ENCODE measurements around the gene CLDN7. TPM values are rescaled to one million over a fixed set of nuclear protein-coding genes. Genes with fewer than 3 reads are reported as not detected.

Gene CLDN7
- total RNA-seq, 6 experiments from 2014 or later: 0.43 to 3.0 (median 1.7) TPM

DNA sequence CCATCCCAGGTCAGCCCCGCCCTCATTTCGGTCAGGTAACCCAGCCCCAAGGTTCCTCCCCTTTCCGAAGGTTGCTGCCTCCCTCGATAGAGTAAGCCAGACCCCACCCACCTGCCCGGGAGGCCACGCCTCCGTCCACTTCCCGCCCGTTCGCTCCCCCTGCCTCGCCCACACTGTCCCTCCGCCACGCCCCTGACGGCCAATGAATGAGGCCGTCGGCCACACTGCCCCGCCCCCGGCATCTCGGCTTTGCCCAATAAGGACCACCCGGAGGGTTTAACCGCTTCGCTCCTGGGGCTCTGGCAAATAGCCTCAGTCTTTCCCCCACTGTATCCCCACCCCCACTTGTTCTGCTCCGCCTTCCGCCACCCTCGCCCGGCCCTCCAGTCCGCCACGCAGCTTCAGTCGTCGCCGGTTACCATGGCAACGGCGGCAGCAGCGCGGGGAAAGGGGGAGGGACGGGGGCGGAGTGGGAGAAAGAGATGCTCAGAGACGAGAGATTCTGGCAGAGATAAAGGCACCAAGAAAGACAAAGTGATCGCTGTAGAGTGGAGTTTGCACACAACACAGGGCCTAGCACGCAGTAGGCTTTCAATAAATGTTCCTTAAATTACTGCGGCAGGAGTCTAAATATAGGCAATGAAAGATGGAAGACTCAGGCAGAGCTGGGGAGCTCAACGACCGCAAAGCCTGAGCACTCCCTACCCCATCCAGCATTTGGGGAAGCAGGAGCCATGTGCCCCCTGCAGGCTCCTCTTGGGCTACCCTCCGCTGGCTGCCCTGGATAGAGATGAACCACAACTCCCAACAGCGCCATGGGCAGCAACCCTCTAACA is 47.8 kb downstream of the CLDN7 start:
- Mint-ChIP-seq H3K4me3 (peak overlapping the region; percentile 88), H3K27ac (peak overlapping the region; percentile 96), H3K27me3 (ENCODE audit: insufficient read depth) (peaks cover 14% of the 10 kb centered on the region), H3K4me1 (ENCODE audit: low read depth) (peaks cover 75% of the 10 kb centered on the region), H3K9me3 (no peaks in the 10 kb centered on the region), H3K36me3 (ENCODE audit: low read depth) (peaks cover 7% of the 10 kb centered on the region)
- TF ChIP-seq CTCF (IDR thresholded peaks at IDR 0.05): peak; percentile 72
- DNase-seq: peak; percentile 94

DNA sequence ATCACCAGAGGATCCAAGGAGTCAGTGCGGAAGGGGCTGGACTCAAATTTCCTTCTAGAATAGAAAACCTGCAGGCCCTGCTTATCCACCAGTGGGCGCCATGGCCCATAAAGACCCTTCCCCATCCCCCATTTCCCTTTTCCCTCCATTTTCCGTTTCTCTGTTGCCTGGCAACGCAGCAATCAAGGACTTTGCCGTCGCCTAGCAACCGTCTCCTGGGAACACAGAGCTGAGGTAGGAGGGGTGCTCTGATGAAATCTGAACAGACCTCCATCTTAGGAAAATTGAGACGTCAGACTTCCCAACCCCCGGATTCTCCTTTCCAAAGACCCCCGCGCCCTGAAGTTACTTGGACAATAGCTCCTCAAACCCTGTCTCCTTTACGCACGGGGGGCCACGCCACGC is 48.4 kb downstream of the CLDN7 start:
- Mint-ChIP-seq H3K36me3 (ENCODE audit: low read depth) (peaks cover 7% of the 10 kb centered on the region), H3K9me3 (no peaks in the 10 kb centered on the region), H3K27ac (peak overlapping the region; percentile 96), H3K4me3 (peak overlapping the region; percentile 88), H3K27me3 (ENCODE audit: insufficient read depth) (peaks cover 12% of the 10 kb centered on the region), H3K4me1 (ENCODE audit: low read depth) (peaks cover 69% of the 10 kb centered on the region)
- peak; percentile 67 for DNase-seq
- TF ChIP-seq CTCF (IDR thresholded peaks at IDR 0.05): peak; percentile 72

- peak overlapping the region; percentile 27 for H3K27ac Mint-ChIP-seq
- H3K27me3 Mint-ChIP-seq (ENCODE audit: insufficient read depth): peaks cover 9% of the 10 kb centered on the region
- H3K9me3 Mint-ChIP-seq: no peaks in the 10 kb centered on the region
- H3K36me3 Mint-ChIP-seq (ENCODE audit: low read depth): peaks cover 7% of the 10 kb centered on the region
- peak overlapping the region; percentile 6; the same call in 1 of the 2 replicates for H3K4me3 Mint-ChIP-seq
- peaks cover 59% of the 10 kb centered on the region for H3K4me1 Mint-ChIP-seq (ENCODE audit: low read depth)
- no peak for DNase-seq
- TF ChIP-seq CTCF (IDR thresholded peaks at IDR 0.05): no peak
These were observed 50.6 kb downstream of the CLDN7 start for GRCh38 chr17:7211491-7212273.

Small RNA genes lying within 50 kb of the gene (microRNA-seq; reads per million reads assigned to microRNA genes)
- gene MIR324: 3,089 reads per million, percentile 84 among the genes with 10 or more reads in this experiment

Other genes starting within 250 kb of the CLDN7 start
- gene RNASEK, start 249.9 kb downstream of the CLDN7 start, total RNA-seq (2021; fragmentation: NEBNext Ultra II Directional; extraction: Animal tissue kit (Norgen Biotek cat#: 25700)): 100 to 1,000 TPM; 286 to 382 (median 343) TPM
- not detected for gene BCL6B, start 239.4 kb downstream of the CLDN7 start, total RNA-seq (2021; fragmentation: NEBNext Ultra II Directional; extraction: Animal tissue kit (Norgen Biotek cat#: 25700))
- gene SLC16A13, start 226.5 kb downstream of the CLDN7 start, total RNA-seq (2021; fragmentation: NEBNext Ultra II Directional; extraction: Animal tissue kit (Norgen Biotek cat#: 25700)): 1 to 10 TPM; 1.6 to 3.4 (median 1.9) TPM
- not detected for gene SLC16A11, start 218.4 kb downstream of the CLDN7 start, total RNA-seq (2021; fragmentation: NEBNext Ultra II Directional; extraction: Animal tissue kit (Norgen Biotek cat#: 25700))
- gene CLEC10A, start 182.2 kb downstream of the CLDN7 start, total RNA-seq (2021; fragmentation: NEBNext Ultra II Directional; extraction: Animal tissue kit (Norgen Biotek cat#: 25700)): not detected
- not detected for gene ASGR2, start 147.7 kb downstream of the CLDN7 start, total RNA-seq (2021; fragmentation: NEBNext Ultra II Directional; extraction: Animal tissue kit (Norgen Biotek cat#: 25700))
- gene ASGR1, start 83.1 kb downstream of the CLDN7 start, total RNA-seq (2021; fragmentation: NEBNext Ultra II Directional; extraction: Animal tissue kit (Norgen Biotek cat#: 25700)): 1 to 10 TPM in 2 of 6 experiments, under 1 TPM in 4; 0.71 to 1.4 (median 0.83) TPM
- 10 to 100 TPM; 27.8 to 34.3 (median 28.1) TPM for gene DLG4, start 42.6 kb downstream of the CLDN7 start, total RNA-seq (2021; fragmentation: NEBNext Ultra II Directional; extraction: Animal tissue kit (Norgen Biotek cat#: 25700))
- gene ACADVL, start 42.5 kb downstream of the CLDN7 start, total RNA-seq (2021; fragmentation: NEBNext Ultra II Directional; extraction: Animal tissue kit (Norgen Biotek cat#: 25700)): 100 to 1,000 TPM; 378 to 463 (median 405) TPM
- gene DVL2, start 28.0 kb downstream of the CLDN7 start, total RNA-seq (2021; fragmentation: NEBNext Ultra II Directional; extraction: Animal tissue kit (Norgen Biotek cat#: 25700)): 10 to 100 TPM; 24.9 to 29.1 (median 27.0) TPM
- 10 to 100 TPM; 57.0 to 75.0 (median 68.2) TPM for gene PHF23, start 23.0 kb downstream of the CLDN7 start, total RNA-seq (2021; fragmentation: NEBNext Ultra II Directional; extraction: Animal tissue kit (Norgen Biotek cat#: 25700))
- 100 to 1,000 TPM; 399 to 470 (median 426) TPM for gene GABARAP, start 20.0 kb downstream of the CLDN7 start, total RNA-seq (2021; fragmentation: NEBNext Ultra II Directional; extraction: Animal tissue kit (Norgen Biotek cat#: 25700))
- 100 to 1,000 TPM; 127 to 168 (median 146) TPM for gene CTDNEP1, start 10.7 kb downstream of the CLDN7 start, total RNA-seq (2021; fragmentation: NEBNext Ultra II Directional; extraction: Animal tissue kit (Norgen Biotek cat#: 25700))
- gene ELP5, start 10.3 kb downstream of the CLDN7 start, total RNA-seq (2021; fragmentation: NEBNext Ultra II Directional; extraction: Animal tissue kit (Norgen Biotek cat#: 25700)): 10 to 100 TPM; 28.7 to 36.1 (median 34.0) TPM
- gene SLC2A4, start 19.2 kb upstream of the CLDN7 start, total RNA-seq (2021; fragmentation: NEBNext Ultra II Directional; extraction: Animal tissue kit (Norgen Biotek cat#: 25700)): under 1 TPM in 5 of 6 experiments, not detected in 1; 0.07 to 0.09 (median 0.09) TPM
- not detected for gene YBX2, start 32.2 kb upstream of the CLDN7 start, total RNA-seq (2021; fragmentation: NEBNext Ultra II Directional; extraction: Animal tissue kit (Norgen Biotek cat#: 25700))
- gene EIF5A, start 45.1 kb upstream of the CLDN7 start, total RNA-seq (2021; fragmentation: NEBNext Ultra II Directional; extraction: Animal tissue kit (Norgen Biotek cat#: 25700)): 1,000 to 10,000 TPM; 1,011 to 1,116 (median 1,072) TPM
- 10 to 100 TPM; 34.7 to 45.2 (median 40.7) TPM for gene GPS2, start 52.9 kb upstream of the CLDN7 start, total RNA-seq (2021; fragmentation: NEBNext Ultra II Directional; extraction: Animal tissue kit (Norgen Biotek cat#: 25700))
- 10 to 100 TPM; 18.7 to 24.6 (median 20.4) TPM for gene NEURL4, start 66.9 kb upstream of the CLDN7 start, total RNA-seq (2021; fragmentation: NEBNext Ultra II Directional; extraction: Animal tissue kit (Norgen Biotek cat#: 25700))
- 1 to 10 TPM; 3.2 to 6.4 (median 4.9) TPM for gene ACAP1, start 74.1 kb upstream of the CLDN7 start, total RNA-seq (2021; fragmentation: NEBNext Ultra II Directional; extraction: Animal tissue kit (Norgen Biotek cat#: 25700))
- gene KCTD11, start 89.7 kb upstream of the CLDN7 start, total RNA-seq (2021; fragmentation: NEBNext Ultra II Directional; extraction: Animal tissue kit (Norgen Biotek cat#: 25700)): 10 to 100 TPM; 11.2 to 14.5 (median 12.6) TPM
- not detected for gene TMEM95, start 92.7 kb upstream of the CLDN7 start, total RNA-seq (2021; fragmentation: NEBNext Ultra II Directional; extraction: Animal tissue kit (Norgen Biotek cat#: 25700))
- gene TNK1, start 118.6 kb upstream of the CLDN7 start, total RNA-seq (2021; fragmentation: NEBNext Ultra II Directional; extraction: Animal tissue kit (Norgen Biotek cat#: 25700)): under 1 TPM; 0.20 to 0.41 (median 0.26) TPM
- gene PLSCR3, start 132.0 kb upstream of the CLDN7 start, total RNA-seq (2021; fragmentation: NEBNext Ultra II Directional; extraction: Animal tissue kit (Norgen Biotek cat#: 25700)): 100 to 1,000 TPM in 1 of 6 experiments, 10 to 100 TPM in 5; 85.6 to 114 (median 98.5) TPM
- gene TMEM256, start 141.6 kb upstream of the CLDN7 start, total RNA-seq (2021; fragmentation: NEBNext Ultra II Directional; extraction: Animal tissue kit (Norgen Biotek cat#: 25700)): 10 to 100 TPM; 52.2 to 79.1 (median 72.3) TPM
- gene NLGN2, start 145.4 kb upstream of the CLDN7 start, total RNA-seq (2021; fragmentation: NEBNext Ultra II Directional; extraction: Animal tissue kit (Norgen Biotek cat#: 25700)): 10 to 100 TPM; 41.3 to 57.3 (median 46.2) TPM
- not detected for gene SPEM1, start 157.8 kb upstream of the CLDN7 start, total RNA-seq (2021; fragmentation: NEBNext Ultra II Directional; extraction: Animal tissue kit (Norgen Biotek cat#: 25700))
- not detected for gene SPEM2, start 163.1 kb upstream of the CLDN7 start, total RNA-seq (2021; fragmentation: NEBNext Ultra II Directional; extraction: Animal tissue kit (Norgen Biotek cat#: 25700))
- not detected for gene SPEM3, start 166.4 kb upstream of the CLDN7 start, total RNA-seq (2021; fragmentation: NEBNext Ultra II Directional; extraction: Animal tissue kit (Norgen Biotek cat#: 25700))
- 1 to 10 TPM; 2.2 to 2.9 (median 2.8) TPM for gene TMEM102, start 173.0 kb upstream of the CLDN7 start, total RNA-seq (2021; fragmentation: NEBNext Ultra II Directional; extraction: Animal tissue kit (Norgen Biotek cat#: 25700))
- under 1 TPM in 3 of 6 experiments, not detected in 3; 0.10 to 0.31 (median 0.24) TPM for gene FGF11, start 177.0 kb upstream of the CLDN7 start, total RNA-seq (2021; fragmentation: NEBNext Ultra II Directional; extraction: Animal tissue kit (Norgen Biotek cat#: 25700))
- gene CHRNB1, start 182.6 kb upstream of the CLDN7 start, total RNA-seq (2021; fragmentation: NEBNext Ultra II Directional; extraction: Animal tissue kit (Norgen Biotek cat#: 25700)): 1 to 10 TPM; 2.0 to 2.8 (median 2.4) TPM
- 10 to 100 TPM; 62.7 to 75.9 (median 68.6) TPM for gene ZBTB4, start 217.2 kb upstream of the CLDN7 start, total RNA-seq (2021; fragmentation: NEBNext Ultra II Directional; extraction: Animal tissue kit (Norgen Biotek cat#: 25700))
- not detected for gene SLC35G6, start 219.0 kb upstream of the CLDN7 start, total RNA-seq (2021; fragmentation: NEBNext Ultra II Directional; extraction: Animal tissue kit (Norgen Biotek cat#: 25700))
- gene POLR2A, start 221.9 kb upstream of the CLDN7 start, total RNA-seq (2021; fragmentation: NEBNext Ultra II Directional; extraction: Animal tissue kit (Norgen Biotek cat#: 25700)): 100 to 1,000 TPM; 111 to 127 (median 118) TPM